HL-60 (cell line): ENCODE results near the gene SHISA8.

Experiments used
- CTCF ChIP-seq: IDR thresholded peaks from one replicate; pipeline ENCODE4 v1.5.1; 2011; ENCODE audit warnings: low read length, control low read depth, inconsistent platforms; ENCODE audit not compliant: insufficient read depth
- GABPA ChIP-seq: IDR thresholded peaks from 2 replicates; pipeline ENCODE4 v1.6.1; 2012; ENCODE audit warnings: low read depth
- POLR2AphosphoS5 ChIP-seq: IDR thresholded peaks from 2 replicates; pipeline ENCODE4 v1.6.1; 2012; ENCODE audit warnings: low read depth
- REST ChIP-seq: IDR thresholded peaks from 2 replicates; pipeline ENCODE4 v1.6.1; 2012; ENCODE audit warnings: low read depth; ENCODE audit not compliant: insufficient replicate concordance

GRCh38 chr22:41908411-41909309 lies 6.2 kb downstream of the SHISA8 start:
- no peak for TF ChIP-seq CTCF
- TF ChIP-seq POLR2AphosphoS5 = peak; percentile 23; the same call in 1 of the 2 replicates
- no peak for TF ChIP-seq REST
- no peak for TF ChIP-seq GABPA
